GM10847 (cell line): ENCODE measurements around the gene CAPN11.

ENCODE experiments used
- POLR2A ChIP-seq: IDR thresholded peaks from 2 replicates; pipeline ENCODE4 v1.6.1; 2011; ENCODE audit not compliant: insufficient read length; ENCODE audit errors: extremely low read depth

CAPN11 gene

DNA sequence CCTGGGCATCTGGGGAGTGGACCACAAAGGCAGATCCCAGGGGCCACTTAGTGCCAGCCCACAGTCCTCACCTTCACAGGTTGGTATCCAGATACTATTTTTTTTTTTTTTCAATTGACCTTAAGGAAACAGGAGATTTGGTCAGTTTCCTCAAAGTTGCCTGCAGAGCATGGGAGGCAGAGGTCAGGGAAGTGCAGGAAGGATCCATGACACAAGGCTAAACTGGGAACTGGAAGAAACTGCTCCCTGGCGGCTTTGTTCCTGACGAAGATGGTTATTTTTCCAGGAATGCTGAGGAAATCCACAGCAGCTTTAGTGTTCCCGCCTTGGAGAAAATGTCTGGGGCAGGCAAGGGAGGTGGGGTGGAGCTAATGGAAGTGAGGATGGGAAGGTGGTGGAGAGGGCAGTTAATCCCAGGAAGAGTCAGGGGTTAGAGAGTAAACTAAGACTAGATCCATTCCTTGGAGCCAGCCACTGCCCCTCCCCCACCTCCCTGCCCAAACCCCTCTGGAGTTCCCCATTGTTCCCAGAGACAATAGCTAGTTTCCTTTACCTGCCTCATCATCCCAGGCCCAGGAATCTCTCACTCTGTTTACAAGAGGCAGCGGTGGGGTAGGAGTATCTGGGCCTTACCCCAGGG, 43.8 kb downstream of the CAPN11 start:
- no peak for TF ChIP-seq POLR2A

DNA sequence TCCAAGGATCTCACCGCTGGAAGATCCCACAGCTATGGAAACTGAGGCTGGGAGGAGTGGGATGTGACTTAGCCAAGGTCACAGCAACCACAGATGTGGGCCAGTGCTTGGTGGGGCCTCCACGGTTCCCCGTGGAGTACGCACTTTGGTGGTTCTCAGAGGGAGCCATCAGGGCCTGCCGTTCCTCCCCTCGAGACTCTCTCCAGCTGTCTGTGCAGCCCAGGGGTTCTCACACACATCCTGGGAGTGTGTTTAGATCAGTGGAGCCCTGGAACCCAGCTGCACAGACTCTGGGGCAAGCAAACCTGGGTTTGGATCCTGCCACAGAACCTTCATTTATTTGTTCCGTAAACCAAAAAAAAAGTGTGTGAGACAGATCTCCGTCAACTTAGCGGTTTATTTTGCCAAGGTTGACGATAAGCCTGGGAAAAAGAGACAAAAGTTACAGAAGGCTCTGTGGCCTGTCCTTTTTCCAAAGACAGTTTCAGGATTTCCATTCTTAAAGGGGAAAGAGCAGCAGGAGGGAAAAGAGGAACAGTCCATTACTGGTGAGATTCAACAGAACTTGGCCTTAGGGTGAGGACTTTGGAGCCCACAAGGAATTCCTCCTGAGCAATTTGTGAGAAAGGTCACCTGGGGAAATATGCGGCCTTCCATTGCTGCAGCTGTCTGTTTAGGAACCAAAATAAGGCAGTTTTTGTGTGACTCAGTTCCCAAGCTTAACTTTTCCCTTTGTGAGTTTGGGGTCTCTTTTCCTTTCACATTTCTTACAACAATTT, 44.5 kb downstream of the CAPN11 start:
- no peak for TF ChIP-seq POLR2A

DNA sequence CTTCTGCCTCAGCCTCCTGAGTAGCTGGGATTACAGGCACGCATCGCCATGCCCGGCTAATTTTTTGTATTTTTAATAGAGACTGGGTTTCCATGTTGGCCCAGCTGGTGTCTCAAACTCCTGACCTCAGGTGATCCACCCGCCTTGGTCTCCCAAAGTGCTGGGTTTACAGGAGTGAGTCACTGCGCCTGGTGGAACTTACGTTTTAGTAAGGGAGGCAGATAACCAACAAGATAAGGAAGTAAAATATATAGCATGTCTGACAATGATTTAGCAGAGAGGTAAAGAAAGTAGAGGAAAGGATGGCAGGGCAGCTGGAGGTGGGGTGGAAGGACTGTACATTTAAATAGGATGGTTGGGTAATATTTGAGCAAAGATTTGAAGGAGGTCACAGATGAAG, 45.3 kb downstream of the CAPN11 start:
- TF ChIP-seq POLR2A = no peak

DNA sequence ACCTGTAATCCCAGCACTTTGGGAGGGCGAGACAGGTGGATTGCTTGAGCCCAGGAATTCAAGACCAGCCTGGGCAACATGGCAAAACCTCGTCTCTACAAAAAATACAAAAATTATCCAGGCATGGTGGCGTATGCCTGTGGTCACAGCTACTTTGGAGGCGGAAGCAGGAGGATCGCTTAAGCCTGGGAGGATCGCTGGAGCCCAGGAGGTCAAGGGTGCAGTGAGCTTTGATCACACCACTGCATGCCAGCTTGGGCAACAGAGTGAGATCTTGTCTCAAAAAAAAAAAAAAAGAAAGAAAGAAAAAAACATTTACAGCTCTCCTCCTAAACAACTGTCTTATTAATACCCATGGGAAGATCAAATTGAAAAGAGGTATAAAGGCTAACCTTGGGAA, 49.3 kb downstream of the CAPN11 start:
- TF ChIP-seq POLR2A = no peak

DNA sequence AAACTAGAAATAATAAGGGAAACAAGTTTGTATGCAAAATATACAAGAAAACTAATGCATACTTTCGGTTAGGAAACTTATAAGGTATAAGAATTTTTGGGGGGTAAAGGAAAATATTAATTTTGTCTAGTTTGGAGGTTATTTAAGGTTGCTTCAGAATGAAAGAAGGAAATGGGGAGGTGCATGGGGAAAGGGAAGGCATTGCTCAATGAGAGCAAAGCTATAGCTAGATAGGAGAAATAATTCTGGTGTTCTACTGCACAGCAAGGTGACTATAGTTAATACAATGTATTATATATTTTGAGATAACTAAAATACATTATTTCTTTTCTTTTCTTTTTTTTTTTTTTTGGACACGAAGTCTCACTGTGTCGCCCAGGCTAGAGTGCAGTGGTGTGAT, 52.7 kb downstream of the CAPN11 start:
- TF ChIP-seq POLR2A = no peak

DNA sequence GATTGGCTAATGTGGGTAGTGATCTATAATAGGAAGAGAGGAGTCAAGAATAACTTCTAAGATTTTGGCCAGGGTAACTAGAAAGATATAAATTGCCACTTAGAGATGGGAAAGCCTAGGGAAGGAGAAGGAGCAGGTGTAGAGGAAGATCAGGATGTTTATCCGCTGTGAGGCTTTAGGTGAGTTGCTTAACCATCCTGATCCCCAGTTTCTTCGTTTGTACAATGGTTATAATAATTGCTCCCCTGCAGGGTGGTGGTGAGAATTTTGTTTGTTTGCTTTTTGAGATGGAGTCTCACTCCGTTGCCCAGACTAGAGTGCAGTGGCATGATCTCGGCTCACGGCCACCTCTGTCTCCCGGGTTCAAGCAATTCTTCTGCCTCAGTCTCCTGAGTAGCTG, 55.7 kb downstream of the CAPN11 start:
- no peak for TF ChIP-seq POLR2A

DNA sequence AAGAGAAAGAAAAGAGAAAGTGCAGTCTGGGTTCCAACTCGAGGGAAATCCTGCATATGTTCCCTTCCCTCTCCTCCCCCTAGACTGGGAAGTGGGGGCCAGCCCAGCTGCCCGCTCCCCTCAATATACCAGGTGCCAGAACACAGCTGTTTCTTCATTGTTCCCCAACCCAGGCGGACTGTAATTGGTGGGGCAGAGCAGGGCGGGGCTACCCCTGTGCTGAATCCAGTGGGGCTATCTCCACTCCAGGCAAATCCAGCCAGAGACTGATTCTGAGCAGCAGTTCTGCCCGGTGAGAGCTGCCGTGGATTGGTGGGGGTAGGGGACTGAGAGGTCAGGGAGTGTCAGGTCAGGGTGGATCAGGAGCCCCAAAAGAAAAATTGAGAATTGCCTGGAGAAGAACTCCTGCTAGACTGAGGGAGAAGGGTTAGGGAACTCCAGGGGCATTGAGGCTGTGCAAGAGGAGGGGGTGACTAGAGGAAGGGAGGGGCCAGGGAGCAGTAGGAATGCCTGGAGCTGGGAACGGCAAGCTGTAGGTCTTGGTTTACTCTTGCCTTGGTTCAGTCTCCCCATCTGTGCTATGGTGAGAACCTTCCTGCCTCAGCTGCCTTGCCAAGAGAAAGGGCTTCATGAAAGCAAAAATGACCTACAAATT, 58.2 kb downstream of the CAPN11 start, which contains the start of gene MYMX:
Gene MYMX, plus strand, starts transcription at position 250 of the 655 bp plus-strand sequence. CDS start 546 bp downstream, outside the sequence.
- TF ChIP-seq POLR2A = no peak

DNA sequence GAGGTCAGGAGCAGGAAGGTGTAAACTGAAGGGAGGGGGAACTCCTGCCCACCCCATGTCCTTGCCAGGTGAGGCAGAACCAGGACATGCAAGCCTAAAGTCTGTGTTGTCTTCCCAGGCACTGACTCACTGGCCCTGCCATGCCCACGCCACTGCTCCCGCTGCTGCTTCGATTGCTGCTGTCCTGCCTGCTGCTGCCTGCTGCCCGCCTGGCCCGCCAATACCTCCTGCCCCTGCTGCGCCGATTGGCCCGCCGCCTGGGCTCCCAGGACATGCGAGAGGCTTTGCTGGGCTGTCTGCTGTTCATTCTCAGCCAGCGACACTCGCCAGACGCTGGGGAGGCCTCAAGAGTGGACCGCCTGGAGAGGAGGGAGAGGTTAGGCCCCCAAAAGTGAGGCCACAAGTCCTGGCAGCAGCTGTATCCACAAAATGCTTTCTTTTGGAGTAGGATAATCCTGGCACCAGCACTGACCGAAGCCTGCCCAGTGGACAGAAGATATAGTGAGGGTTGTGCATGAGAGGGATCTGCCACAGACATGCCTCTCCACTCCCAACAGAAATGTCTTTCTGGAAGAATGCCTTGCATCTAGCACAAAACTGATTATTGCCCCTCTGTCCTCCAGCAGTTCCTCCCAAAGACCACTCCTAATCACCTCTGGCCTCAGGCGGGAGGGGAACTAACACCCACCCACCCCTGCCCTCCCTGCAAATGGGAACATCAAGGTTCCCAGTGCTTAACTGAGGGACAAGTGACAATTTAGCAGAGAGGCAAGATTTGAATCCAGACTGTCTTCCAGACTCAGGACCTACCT, 58.9 kb downstream of the CAPN11 start:
- no peak for TF ChIP-seq POLR2A

DNA sequence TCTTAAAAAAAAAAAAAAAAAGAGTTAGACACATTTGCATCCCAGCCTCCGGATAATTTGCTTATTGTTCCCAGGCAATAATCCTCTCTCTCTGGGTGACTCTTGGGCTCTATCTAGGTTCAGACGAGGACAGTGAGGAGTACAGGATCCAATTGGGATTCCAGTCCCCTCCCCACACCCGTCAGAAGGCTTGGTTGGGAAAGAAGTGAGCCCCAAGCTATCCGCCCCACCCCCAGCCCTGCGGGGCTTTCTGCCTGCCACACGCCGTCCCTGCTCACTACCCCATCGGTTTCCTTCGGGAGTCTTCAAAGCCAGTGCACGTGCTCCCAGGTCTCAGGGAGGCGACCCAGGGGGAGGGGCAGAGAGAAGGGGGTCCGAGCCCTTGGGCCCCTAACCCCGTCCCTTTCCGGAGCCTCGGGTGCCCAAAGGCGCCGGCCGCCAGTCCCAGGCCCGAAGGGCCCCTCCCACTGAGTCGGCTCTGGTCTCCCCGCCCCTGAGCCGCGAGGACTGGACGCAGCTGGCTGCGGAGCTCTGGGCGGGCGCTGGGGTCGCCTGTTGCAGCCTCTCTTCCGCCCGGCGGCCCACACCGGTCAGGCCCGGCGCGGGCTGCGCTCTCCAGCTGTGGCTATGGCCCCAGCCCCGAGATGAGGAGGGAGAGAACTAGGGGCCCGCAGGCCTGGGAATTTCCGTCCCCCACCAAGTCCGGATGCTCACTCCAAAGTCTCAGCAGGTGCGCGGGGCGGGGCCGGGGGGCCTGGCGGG, 60.6 kb downstream of the CAPN11 start:
- peak; percentile 51 for TF ChIP-seq POLR2A

DNA sequence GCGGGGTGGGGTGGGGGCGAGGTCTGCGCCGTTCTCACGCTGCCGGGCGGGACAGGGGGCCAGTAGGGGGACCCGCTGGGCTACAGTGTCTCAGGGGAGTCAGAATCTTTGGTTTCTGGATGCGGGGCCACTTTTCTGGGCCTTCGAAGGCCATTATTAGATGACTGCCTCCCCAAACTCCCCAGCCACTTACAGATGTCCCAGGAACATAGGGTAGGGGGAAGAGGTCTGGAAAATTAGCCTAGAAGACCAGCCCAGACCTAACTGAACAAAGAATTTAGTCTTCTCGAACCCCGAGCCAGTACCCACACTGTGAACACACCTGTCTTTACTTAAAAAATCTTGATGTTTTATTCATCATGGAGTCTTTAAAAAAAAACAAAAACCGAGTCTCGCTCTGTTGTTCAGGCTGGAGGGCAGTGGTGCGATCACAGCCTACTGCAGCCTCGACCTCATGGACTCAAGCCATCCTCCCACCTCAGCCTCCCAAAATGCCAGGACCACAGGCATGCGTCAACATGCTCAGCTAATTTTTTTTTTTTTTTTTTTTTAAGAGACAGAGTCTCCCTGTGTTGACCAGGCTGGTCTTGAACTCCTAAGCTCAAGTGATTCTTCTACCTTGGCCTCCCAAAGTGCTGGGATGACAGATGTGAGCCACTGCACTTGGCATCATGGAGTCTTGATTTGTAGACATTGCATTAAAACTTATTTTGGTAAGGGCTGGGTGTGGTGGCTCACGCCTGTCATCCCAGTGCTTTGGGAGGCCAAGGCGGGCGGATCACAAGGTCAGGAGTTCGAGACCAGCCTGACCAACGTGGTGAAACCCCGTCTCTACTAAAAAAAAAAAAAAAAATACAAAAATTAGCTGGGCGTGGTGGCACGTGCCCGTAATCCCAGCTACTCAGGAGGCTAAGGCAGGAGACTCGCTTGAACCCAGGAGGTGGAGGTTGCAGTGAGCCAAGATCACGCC, 61.5 kb downstream of the CAPN11 start:
- TF ChIP-seq POLR2A = no peak

DNA sequence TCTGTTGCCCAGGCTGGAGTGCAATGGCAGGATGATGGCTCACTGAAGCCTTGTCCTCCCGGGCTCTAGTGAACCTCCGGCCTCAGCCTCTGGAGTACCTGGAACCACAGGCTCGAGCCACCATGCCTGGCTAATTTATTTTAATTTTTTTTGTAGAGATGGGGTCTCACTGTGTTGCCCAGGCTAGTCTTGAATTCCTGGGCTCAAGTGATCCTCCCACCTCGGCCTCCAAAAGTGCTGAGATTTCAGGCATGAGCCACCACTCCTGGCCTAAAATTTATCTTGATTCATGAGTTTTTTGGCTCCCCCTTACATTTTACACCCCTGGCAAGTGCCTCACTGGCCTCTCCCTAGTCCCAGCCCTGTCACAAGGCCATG, 62.3 kb downstream of the CAPN11 start:
- no peak for TF ChIP-seq POLR2A

DNA sequence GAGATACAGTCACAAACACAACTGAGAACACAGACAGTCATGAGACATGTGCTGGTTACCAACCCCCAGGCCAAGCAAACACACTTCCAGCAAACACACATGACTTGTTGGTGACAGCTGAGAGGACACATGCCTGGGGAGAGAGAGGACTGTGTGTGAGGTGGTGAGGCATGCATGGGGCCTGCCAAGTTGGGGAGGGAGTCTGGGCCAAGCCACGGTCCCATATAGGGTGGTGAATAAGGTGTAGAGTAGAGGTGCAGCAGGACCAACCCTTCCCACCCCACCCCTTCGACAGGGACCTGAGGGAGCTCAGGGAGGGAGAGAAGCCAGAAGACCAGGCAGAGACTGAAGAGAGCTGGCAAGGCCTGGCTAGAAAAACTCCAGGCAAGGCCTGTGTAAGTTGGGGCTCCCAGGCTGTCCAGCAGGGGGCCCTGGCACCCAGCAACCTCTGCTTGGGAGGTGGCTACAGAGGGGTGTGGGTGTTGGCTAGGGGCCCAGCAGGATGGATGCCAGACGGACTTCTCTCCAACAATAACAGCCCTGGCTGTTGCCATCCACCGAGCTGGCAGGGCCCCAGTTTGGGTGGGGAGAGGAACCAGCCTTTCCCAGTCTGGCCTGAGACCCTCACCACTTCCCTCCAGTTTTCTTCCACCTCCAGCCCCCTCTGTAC, 62.8 kb downstream of the CAPN11 start:
- no peak for TF ChIP-seq POLR2A

DNA sequence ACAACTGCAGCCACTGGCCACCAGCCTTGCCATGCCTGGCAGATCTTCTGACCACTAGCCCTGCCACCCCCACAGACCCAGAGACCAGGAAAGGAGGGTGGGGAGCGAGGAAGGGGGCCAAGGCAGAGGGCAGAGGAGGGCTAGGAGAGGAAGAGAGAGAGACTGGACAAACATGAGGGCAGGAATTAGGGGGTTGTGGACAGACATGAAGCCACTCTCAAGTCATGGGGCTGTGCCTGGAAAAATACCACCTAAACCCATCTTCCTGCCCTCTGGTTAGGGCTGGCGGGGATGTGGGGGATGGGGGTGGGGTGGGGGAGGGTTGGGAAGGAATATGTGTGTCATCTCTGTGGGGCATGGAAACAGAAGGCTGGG, 63.3 kb downstream of the CAPN11 start:
- TF ChIP-seq POLR2A = no peak
